ENCODE data around the gene SLC27A3. TPM values are rescaled to one million over a fixed set of nuclear protein-coding genes. Genes with fewer than 3 reads are reported as not detected.

SLC27A3 gene
- total RNA-seq, 1 experiment from 2014 or later = 11.1 TPM

GRCh38 chr1:153794624-153795329 lies 19.6 kb downstream of the SLC27A3 start:
- DNase-seq (ENCODE audit: unreplicated experiment) = no peak
- no peak for TF ChIP-seq CTCF (IDR thresholded peaks at IDR 0.05; ENCODE audit: unreplicated experiment)
- ChIA-PET POLR2A (interaction anchor here (1.4 to 1.5 kb wide), 2 partner anchors 168 to 196 kb away, joined by 3 to 6 read pairs; partner anchors contain the start of gene RPS27), CTCF (interaction anchor here (0.7 to 3.0 kb wide), 3 partner anchors 117 to 152 kb away, joined by 3 to 11 read pairs (median 3); partner anchors contain the start of gene DENND4B)
- H3K4me3 Mint-ChIP-seq (ENCODE audit: unreplicated experiment) = no peak overlapping the region
- H3K36me3 Mint-ChIP-seq (ENCODE audit: insufficient read depth, unreplicated experiment) = no peaks in the 10 kb centered on the region
- intact Hi-C loops (cut with micrococcal nuclease) = loop anchor here (5.0 to 10.0 kb wide), 2 partner anchors 390 to 478 kb away; partner anchors contain the start of gene HAX1
- H3K4me1 Mint-ChIP-seq (ENCODE audit: insufficient read depth, unreplicated experiment) = peaks cover 29% of the 10 kb centered on the region
- H3K9me3 Mint-ChIP-seq (ENCODE audit: unreplicated experiment) = no peaks in the 10 kb centered on the region
- H3K27ac Mint-ChIP-seq (ENCODE audit: low read depth, unreplicated experiment) = no peak overlapping the region
- no peaks in the 10 kb centered on the region for H3K27me3 Mint-ChIP-seq (ENCODE audit: insufficient read depth, unreplicated experiment)
- no TSS peak for BruUV-seq (replicated peaks)

- DNase-seq (ENCODE audit: unreplicated experiment) = no peak
- no peak overlapping the region for H3K4me3 Mint-ChIP-seq (ENCODE audit: unreplicated experiment)
- POLR2A ChIA-PET = interaction anchor here (3.7 kb wide), 1 partner anchor 190 kb away, joined by 14 read pairs; the partner anchor contains the start of gene RAB13
- TF ChIP-seq CTCF (IDR thresholded peaks at IDR 0.05; ENCODE audit: unreplicated experiment) = no peak
- H3K27me3 Mint-ChIP-seq (ENCODE audit: insufficient read depth, unreplicated experiment) = no peaks in the 10 kb centered on the region
- no TSS peak for BruUV-seq (replicated peaks)
- intact Hi-C loops (cut with micrococcal nuclease) = loop anchor here (5.0 to 10.0 kb wide), 2 partner anchors 389 to 477 kb away; partner anchors contain the start of gene HAX1
- no peak overlapping the region for H3K27ac Mint-ChIP-seq (ENCODE audit: low read depth, unreplicated experiment)
- CTCF ChIA-PET = interaction anchor here (0.7 to 3.2 kb wide), 4 partner anchors 10 to 151 kb away, joined by 3 to 21 read pairs (median 11); partner anchors contain the start of gene DENND4B
- no peaks in the 10 kb centered on the region for H3K36me3 Mint-ChIP-seq (ENCODE audit: insufficient read depth, unreplicated experiment)
- no peaks in the 10 kb centered on the region for H3K9me3 Mint-ChIP-seq (ENCODE audit: unreplicated experiment)
- peaks cover 25% of the 10 kb centered on the region for H3K4me1 Mint-ChIP-seq (ENCODE audit: insufficient read depth, unreplicated experiment)
These were observed 20.2 kb downstream of the SLC27A3 start for GRCh38 chr1:153795330-153795837.

- Mint-ChIP-seq H3K9me3 (ENCODE audit: unreplicated experiment) (no peaks in the 10 kb centered on the region), H3K4me1 (ENCODE audit: insufficient read depth, unreplicated experiment) (peaks cover 22% of the 10 kb centered on the region), H3K27ac (ENCODE audit: low read depth, unreplicated experiment) (no peak overlapping the region), H3K27me3 (ENCODE audit: insufficient read depth, unreplicated experiment) (no peaks in the 10 kb centered on the region), H3K4me3 (ENCODE audit: unreplicated experiment) (no peak overlapping the region), H3K36me3 (ENCODE audit: insufficient read depth, unreplicated experiment) (no peaks in the 10 kb centered on the region)
- DNase-seq (ENCODE audit: unreplicated experiment) = no peak
- POLR2A ChIA-PET = interaction anchor here (1.2 to 3.7 kb wide), 4 partner anchors 127 to 190 kb away, joined by 3 to 14 read pairs (median 12); partner anchors contain the start of genes CREB3L4, GATAD2B and RAB13
- no TSS peak for BruUV-seq (replicated peaks)
- CTCF ChIA-PET = interaction anchor here (0.5 to 3.6 kb wide), 32 partner anchors 9 to 225 kb away, joined by 3 to 80 read pairs (median 5); partner anchors contain the start of genes CREB3L4, DENND4B, JTB and RAB13
- intact Hi-C loops (cut with micrococcal nuclease) = loop anchor here (5.0 to 10.0 kb wide), 2 partner anchors 389 to 476 kb away; partner anchors contain the start of gene HAX1
- TF ChIP-seq CTCF (IDR thresholded peaks at IDR 0.05; ENCODE audit: unreplicated experiment) = no peak
These were observed 21.0 kb downstream of the SLC27A3 start for GRCh38 chr1:153795934-153796785.
